SKM-1 treated with dmso at 0.1 percent for 144 hours (cell line): ENCODE measurements around the gene CAB39L.

Experiments
- DNase-seq: peaks from one replicate; lab custom pipeline; 2025; ENCODE audit not compliant: unreplicated experiment; lab: John Stamatoyannopoulos, UW

Gene CAB39L

GRCh38 chr13:49400755-49401659 is 42.9 kb downstream of the CAB39L start:
- no peak for DNase-seq

GRCh38 chr13:49399801-49400472 is 43.9 kb downstream of the CAB39L start:
- DNase-seq, result no peak

- no peak for DNase-seq
Measured at GRCh38 chr13:49395878-49396380, 47.9 kb downstream of the CAB39L start.

- DNase-seq, result no peak
Measured at GRCh38 chr13:49395451-49395865, 48.4 kb downstream of the CAB39L start.

- DNase-seq, result no peak
Measured at GRCh38 chr13:49388091-49388635, 55.7 kb downstream of the CAB39L start.

GRCh38 chr13:49386664-49387063 is 57.2 kb downstream of the CAB39L start:
- no peak for DNase-seq

- DNase-seq, result no peak
Measured at GRCh38 chr13:49376121-49376520, 67.7 kb downstream of the CAB39L start.

GRCh38 chr13:49374585-49375290 is 69.1 kb downstream of the CAB39L start:
- DNase-seq, result no peak

GRCh38 chr13:49373716-49374115 is 70.1 kb downstream of the CAB39L start:
- no peak for DNase-seq

- DNase-seq, result no peak
Measured at GRCh38 chr13:49371943-49372613, 71.8 kb downstream of the CAB39L start.

GRCh38 chr13:49370371-49370770 is 73.5 kb downstream of the CAB39L start:
- no peak for DNase-seq

- DNase-seq, result no peak
Measured at GRCh38 chr13:49369866-49370265, 74.0 kb downstream of the CAB39L start.

GRCh38 chr13:49368688-49369087 is 75.2 kb downstream of the CAB39L start:
- no peak for DNase-seq

- no peak for DNase-seq
Measured at GRCh38 chr13:49367640-49368422, 76.0 kb downstream of the CAB39L start.

GRCh38 chr13:49366841-49367240 is 77.0 kb downstream of the CAB39L start:
- no peak for DNase-seq

GRCh38 chr13:49357694-49358093 is 86.2 kb downstream of the CAB39L start:
- DNase-seq, result no peak

GRCh38 chr13:49356223-49356622 is 87.6 kb downstream of the CAB39L start:
- no peak for DNase-seq

- DNase-seq, result no peak
Measured at GRCh38 chr13:49354719-49355118, 89.1 kb downstream of the CAB39L start.

GRCh38 chr13:49353908-49354307 is 90.0 kb downstream of the CAB39L start:
- DNase-seq, result no peak

- no peak for DNase-seq
Measured at GRCh38 chr13:49351871-49352270, 92.0 kb downstream of the CAB39L start.
